H1 (cell line): ENCODE results near the gene RNU5D-1.

Source experiments
- BRCA1 ChIP-seq: IDR thresholded peaks from 2 replicates; pipeline ENCODE4 v1.6.1; 2012; ENCODE audit warnings: low read depth, low read length, improper control_type of control experiment
- CEBPB ChIP-seq: IDR thresholded peaks from 2 replicates; pipeline ENCODE4 v1.6.1; 2012; ENCODE audit warnings: low read depth, low read length
- CHD1 ChIP-seq: IDR thresholded peaks from 2 replicates; pipeline ENCODE4 v1.6.1; 2012; ENCODE audit warnings: low read depth, low read length, improper control_type of control experiment
- CREB1 ChIP-seq: IDR thresholded peaks from 2 replicates; pipeline ENCODE4 v1.6.1; 2012; ENCODE audit warnings: inconsistent platforms
- CTCF ChIP-seq, 3 experiments: IDR thresholded peaks; 1 replicate in 2 of 3; 2 replicates in 1 of 3; pipeline versions ENCODE4 v1.5.1 to v1.6.1; 2011; ENCODE audit warnings: low read length in 3 of 3, mild to moderate bottlenecking in 3 of 3, inconsistent platforms in 2 of 3, low read depth in 1 of 3, moderate library complexity in 1 of 3; ENCODE audit not compliant: insufficient read depth in 1 of 3; ENCODE audit errors: control extremely low read depth in 1 of 3
- E2F6 ChIP-seq: IDR thresholded peaks from 2 replicates; pipeline ENCODE4 v1.6.1; 2012; ENCODE audit warnings: inconsistent platforms
- EZH2 ChIP-seq: fragments of 200-600 bp; sonication (generic); IDR thresholded peaks from 2 replicates; pipeline ENCODE4 v1.7.1; 2012; ENCODE audit warnings: low read depth, mild to moderate bottlenecking, moderate library complexity, low read length, inconsistent platforms; ENCODE audit not compliant: severe bottlenecking
- GABPA ChIP-seq: IDR thresholded peaks from 2 replicates; pipeline ENCODE4 v1.6.1; 2011; ENCODE audit warnings: mild to moderate bottlenecking, low read length, moderate library complexity, borderline replicate concordance; ENCODE audit not compliant: insufficient read depth
- MAX ChIP-seq: IDR thresholded peaks from 2 replicates; pipeline ENCODE4 v1.6.1; 2012; ENCODE audit warnings: inconsistent platforms
- POLR2A ChIP-seq, 2 experiments: IDR thresholded peaks; 1 replicate in 1 of 2; 2 replicates in 1 of 2; pipeline ENCODE4 v1.6.1; 2011; ENCODE audit warnings: low read depth in 2 of 2, low read length in 2 of 2, mild to moderate bottlenecking in 2 of 2; ENCODE audit errors: control extremely low read depth in 1 of 2
- RAD21 ChIP-seq, 2 experiments: IDR thresholded peaks in 1 of 2; conservative IDR thresholded peaks in 1 of 2; 2 replicates each; pipeline ENCODE4 v1.6.1; 2011; ENCODE audit warnings: low read depth in 2 of 2, low read length in 2 of 2, improper control_type of control experiment in 1 of 2, inconsistent platforms in 1 of 2, mild to moderate bottlenecking in 1 of 2, moderate library complexity in 1 of 2
- TAF1 ChIP-seq: IDR thresholded peaks from 2 replicates; pipeline ENCODE4 v1.6.1; 2011; ENCODE audit warnings: mild to moderate bottlenecking, low read depth, low read length

GRCh38 chr1:44724296-44724954 is 6.5 kb downstream of the RNU5D-1 start:
- no peak for TF ChIP-seq CTCF (IDR thresholded peaks at IDR 0.05; ENCODE audit: control extremely low read depth in 1 of 3, insufficient read depth in 1 of 3, low read depth in 1 of 3, low read length in 3 of 3)
- no peak for TF ChIP-seq EZH2
- TF ChIP-seq BRCA1: no peak
- no peak for TF ChIP-seq RAD21 (IDR thresholded peaks at IDR 0.05 in 1 of 2, conservative IDR thresholded peaks at IDR 0.05 in 1 of 2; ENCODE audit: low read depth in 2 of 2, low read length in 2 of 2)
- TF ChIP-seq POLR2A (IDR thresholded peaks at IDR 0.05; ENCODE audit: control extremely low read depth in 1 of 2, low read depth in 2 of 2, low read length in 2 of 2): no peak
- TF ChIP-seq CREB1: no peak
- TF ChIP-seq GABPA: no peak
- no peak for TF ChIP-seq MAX
- TF ChIP-seq CEBPB: no peak
- TF ChIP-seq TAF1: no peak
- TF ChIP-seq CHD1: no peak
- no peak for TF ChIP-seq E2F6
